ENCODE results near the gene TMEM121. TPM values are rescaled to one million over a fixed set of nuclear protein-coding genes. Genes with fewer than 3 reads are reported as not detected.

TMEM121 gene
- total and polyA plus RNA-seq, 2 donors (not counting 1 experiment from before 2014, with no cell fraction given) = 0.99 to 3.7 TPM

GRCh38 chr14:105497671-105498429 lies 28.5 kb upstream of the TMEM121 start:
- TF ChIP-seq, protein P1, sequence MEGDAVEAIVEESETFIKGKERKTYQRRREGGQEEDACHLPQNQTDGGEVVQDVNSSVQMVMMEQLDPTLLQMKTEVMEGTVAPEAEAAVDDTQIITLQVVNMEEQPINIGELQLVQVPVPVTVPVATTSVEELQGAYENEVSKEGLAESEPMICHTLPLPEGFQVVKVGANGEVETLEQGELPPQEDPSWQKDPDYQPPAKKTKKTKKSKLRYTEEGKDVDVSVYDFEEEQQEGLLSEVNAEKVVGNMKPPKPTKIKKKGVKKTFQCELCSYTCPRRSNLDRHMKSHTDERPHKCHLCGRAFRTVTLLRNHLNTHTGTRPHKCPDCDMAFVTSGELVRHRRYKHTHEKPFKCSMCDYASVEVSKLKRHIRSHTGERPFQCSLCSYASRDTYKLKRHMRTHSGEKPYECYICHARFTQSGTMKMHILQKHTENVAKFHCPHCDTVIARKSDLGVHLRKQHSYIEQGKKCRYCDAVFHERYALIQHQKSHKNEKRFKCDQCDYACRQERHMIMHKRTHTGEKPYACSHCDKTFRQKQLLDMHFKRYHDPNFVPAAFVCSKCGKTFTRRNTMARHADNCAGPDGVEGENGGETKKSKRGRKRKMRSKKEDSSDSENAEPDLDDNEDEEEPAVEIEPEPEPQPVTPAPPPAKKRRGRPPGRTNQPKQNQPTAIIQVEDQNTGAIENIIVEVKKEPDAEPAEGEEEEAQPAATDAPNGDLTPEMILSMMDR (IDR thresholded peaks at IDR 0.05) = no peak
- TF ChIP-seq EZH2 (IDR thresholded peaks at IDR 0.05; ENCODE audit: borderline replicate concordance, insufficient read depth, low read depth, low read length, poor library complexity, severe bottlenecking) = no peak
- Histone ChIP-seq H3K4me1 (ENCODE audit: control insufficient read depth in 2 of 2, insufficient read depth in 2 of 2, low read length in 2 of 2) (no peaks in the 10 kb centered on the region), H3K9me3 (ENCODE audit: control extremely low read depth in 1 of 3, control insufficient read depth in 2 of 3, insufficient read depth in 1 of 3, low read length in 2 of 3) (no peaks in the 10 kb centered on the region), H4K20me1 (ENCODE audit: control insufficient read depth, insufficient read depth, low read length, poor library complexity, severe bottlenecking) (no peaks in the 10 kb centered on the region), H2AFZ (ENCODE audit: insufficient read depth, low read depth, low read length, poor library complexity, severe bottlenecking) (no peak overlapping the region), H3K4me2 (replicated peaks; ENCODE audit: low read depth, low read length, poor library complexity, severe bottlenecking) (no peak overlapping the region), H3K4me3 (ENCODE audit: control extremely low read depth in 1 of 5, extremely low read depth in 1 of 5, insufficient read depth in 1 of 5, low read depth in 2 of 5, low read length in 4 of 5) (no peak overlapping the region), H3K36me3 (replicated peaks in 1 of 2; ENCODE audit: control extremely low read depth in 1 of 2, control insufficient read depth in 1 of 2, extremely low read depth in 1 of 2, insufficient read depth in 2 of 2, low read length in 1 of 2) (peaks cover 0 to under 1% of the 10 kb centered on the region in 2 experiments), H3K9ac (ENCODE audit: low read length) (no peak overlapping the region), H3K27me3 (replicated peaks in 1 of 4; ENCODE audit: control extremely low read depth in 1 of 4, control insufficient read depth in 3 of 4, insufficient read depth in 4 of 4, low read length in 3 of 4) (no peaks in the 10 kb centered on the region), H3K79me2 (ENCODE audit: control insufficient read depth, insufficient read depth, low read length) (no peaks in the 10 kb centered on the region), H3K27ac (ENCODE audit: low read length in 2 of 2) (no peak overlapping the region)
- DNase-seq = peak; percentile 38
- ChIA-PET CTCF (no interaction called here), POLR2A (interaction anchor here (0.6 kb wide), 1 partner anchor 390 kb away, joined by 4 read pairs; no protein-coding TSS in a partner anchor)
- H3K27ac Mint-ChIP-seq = no peak overlapping the region
- H3K9me3 Mint-ChIP-seq (ENCODE audit: insufficient read depth) = no peaks in the 10 kb centered on the region
- intact Hi-C loops (cut with micrococcal nuclease) = no loop called here
- H3K4me1 Mint-ChIP-seq = no peaks in the 10 kb centered on the region
- ATAC-seq (ENCODE audit: low read depth) = no peak
- no peak overlapping the region for H3K4me3 Mint-ChIP-seq
- 97% methylated on average over 31 of the region's 31 CpGs for WGBS (ENCODE audit: insufficient coverage)
- peaks cover 3% of the 10 kb centered on the region for H3K27me3 Mint-ChIP-seq

DNA sequence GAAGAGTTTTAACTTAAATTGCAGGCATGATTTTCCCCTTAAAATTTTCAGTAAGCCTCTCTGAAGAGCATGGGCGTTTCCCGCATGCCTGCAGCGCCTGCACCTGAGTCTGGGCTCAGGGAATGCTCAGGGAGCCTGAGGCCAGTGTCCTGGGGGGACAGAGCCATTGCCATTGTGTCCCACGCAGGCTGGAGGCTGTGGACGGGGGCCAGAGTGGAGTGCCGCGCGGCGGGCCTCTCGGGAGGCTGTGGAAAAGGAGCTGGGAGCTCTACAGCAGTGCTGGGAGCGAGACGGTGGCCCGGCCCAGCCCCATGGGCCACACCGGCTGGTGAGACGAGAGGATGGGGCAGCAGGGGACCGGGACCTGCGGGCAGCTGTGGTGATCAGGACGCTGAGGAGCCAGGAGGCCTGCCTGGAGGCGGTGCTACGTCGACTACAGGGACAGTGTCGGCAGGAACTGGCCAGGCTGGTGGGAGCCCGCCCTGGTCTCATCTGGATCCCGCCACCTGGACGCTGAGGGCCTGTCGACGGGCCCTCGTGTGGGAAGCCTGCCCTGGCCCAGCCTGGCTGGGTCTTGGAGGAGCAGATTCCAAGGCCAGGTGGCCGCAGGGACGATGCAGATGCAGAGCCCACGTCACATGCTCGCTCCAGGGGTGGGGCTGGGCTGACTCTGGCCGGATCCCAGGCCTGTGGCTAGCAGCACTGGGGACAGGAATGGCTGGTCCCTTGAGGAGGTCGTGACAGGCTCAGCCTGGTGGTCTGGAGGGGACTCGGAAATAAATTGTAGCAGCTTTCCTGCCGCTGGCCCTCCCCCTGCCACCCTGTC lies 27.7 kb upstream of the TMEM121 start:
- H3K9me3 Mint-ChIP-seq (ENCODE audit: insufficient read depth) = no peaks in the 10 kb centered on the region
- Histone ChIP-seq H3K9ac (ENCODE audit: low read length) (no peak overlapping the region), H3K27me3 (replicated peaks in 1 of 4; ENCODE audit: control extremely low read depth in 1 of 4, control insufficient read depth in 3 of 4, insufficient read depth in 4 of 4, low read length in 3 of 4) (no peaks in the 10 kb centered on the region), H3K4me1 (ENCODE audit: control insufficient read depth in 2 of 2, insufficient read depth in 2 of 2, low read length in 2 of 2) (no peaks in the 10 kb centered on the region), H3K4me3 (ENCODE audit: control extremely low read depth in 1 of 5, extremely low read depth in 1 of 5, insufficient read depth in 1 of 5, low read depth in 2 of 5, low read length in 4 of 5) (no peak overlapping the region), H3K9me3 (ENCODE audit: control extremely low read depth in 1 of 3, control insufficient read depth in 2 of 3, insufficient read depth in 1 of 3, low read length in 2 of 3) (no peaks in the 10 kb centered on the region), H4K20me1 (ENCODE audit: control insufficient read depth, insufficient read depth, low read length, poor library complexity, severe bottlenecking) (no peaks in the 10 kb centered on the region), H2AFZ (ENCODE audit: insufficient read depth, low read depth, low read length, poor library complexity, severe bottlenecking) (no peak overlapping the region), H3K36me3 (replicated peaks in 1 of 2; ENCODE audit: control extremely low read depth in 1 of 2, control insufficient read depth in 1 of 2, extremely low read depth in 1 of 2, insufficient read depth in 2 of 2, low read length in 1 of 2) (no peaks in the 10 kb centered on the region), H3K4me2 (replicated peaks; ENCODE audit: low read depth, low read length, poor library complexity, severe bottlenecking) (no peak overlapping the region), H3K79me2 (ENCODE audit: control insufficient read depth, insufficient read depth, low read length) (no peaks in the 10 kb centered on the region), H3K27ac (ENCODE audit: low read length in 2 of 2) (no peak overlapping the region)
- CTCF ChIA-PET = no interaction called here
- no peak for TF ChIP-seq EZH2 (IDR thresholded peaks at IDR 0.05; ENCODE audit: borderline replicate concordance, insufficient read depth, low read depth, low read length, poor library complexity, severe bottlenecking)
- TF ChIP-seq, protein P1 (IDR thresholded peaks at IDR 0.05) = no peak
- POLR2A ChIA-PET = no interaction called here
- H3K4me3 Mint-ChIP-seq = no peak overlapping the region
- ATAC-seq (ENCODE audit: low read depth) (no peak), DNase-seq (peak; percentile 38)
- intact Hi-C loops (cut with micrococcal nuclease) = no loop called here
- 97% methylated on average over 36 of the region's 36 CpGs for WGBS (ENCODE audit: insufficient coverage)
- H3K27me3 Mint-ChIP-seq = peaks cover 4% of the 10 kb centered on the region
- H3K27ac Mint-ChIP-seq = no peak overlapping the region
- H3K4me1 Mint-ChIP-seq = no peaks in the 10 kb centered on the region
